Neural progenitor cell (in vitro differentiated cells): ENCODE data around the gene TMCC3. TPM values are rescaled to one million over a fixed set of nuclear protein-coding genes. Genes with fewer than 3 reads are reported as not detected.

ENCODE experiments used
- DNase-seq: peaks from one replicate; pipeline ENCODE4 v3.0.0-alpha.2; 2016; ENCODE audit warnings: low spot score
- H2AFZ ChIP-seq: fragments of 200-600 bp; sonication (generic); replicated peaks from 2 replicates; pipeline ENCODE4 v1.6.1; 2016; ENCODE audit warnings: antibody characterized with exemption
- H3F3A ChIP-seq: fragments of 200-600 bp; sonication (generic); 2 replicates; pipeline ENCODE4 v1.6.1; 2016; ENCODE audit warnings: antibody characterized with exemption, low read depth
- H3K27ac ChIP-seq: fragments of 200-600 bp; sonication (generic); 2 replicates; pipeline ENCODE4 v1.5.1; 2016; ENCODE audit warnings: mild to moderate bottlenecking
- H3K27me3 ChIP-seq: fragments of 200-600 bp; sonication (generic); 2 replicates; pipeline ENCODE4 v1.6.1; 2016; ENCODE audit warnings: mild to moderate bottlenecking, moderate library complexity
- H3K36me3 ChIP-seq: fragments of 200-600 bp; sonication (generic); 2 replicates; pipeline ENCODE4 v1.5.1; 2016
- H3K4me1 ChIP-seq: fragments of 200-600 bp; sonication (generic); 2 replicates; pipeline ENCODE4 v1.6.1; 2016; ENCODE audit warnings: mixed run types
- H3K4me2 ChIP-seq: fragments of 200-600 bp; sonication (generic); 2 replicates; pipeline ENCODE4 v1.6.1; 2016
- H3K4me3 ChIP-seq: fragments of 200-600 bp; sonication (generic); 2 replicates; pipeline ENCODE4 v1.5.1; 2016
- H3K79me2 ChIP-seq: fragments of 200-600 bp; sonication (generic); 2 replicates; pipeline ENCODE4 v1.6.1; 2016; ENCODE audit warnings: low read depth
- H3K9ac ChIP-seq: fragments of 200-600 bp; sonication (generic); 2 replicates; pipeline ENCODE4 v1.6.1; 2016
- H3K9me3 ChIP-seq: fragments of 200-600 bp; sonication (generic); 2 replicates; pipeline ENCODE4 v1.5.1; 2016; ENCODE audit warnings: low read depth
- H4K20me1 ChIP-seq: fragments of 200-600 bp; sonication (generic); 2 replicates; pipeline ENCODE4 v1.6.1; 2016; ENCODE audit warnings: low read depth
- H3K27ac Mint-ChIP-seq: 3 replicates; pipeline ENCODE4 v1.8.0; 2021; ENCODE audit warnings: mixed read lengths
- H3K27me3 Mint-ChIP-seq: 2 replicates; pipeline ENCODE4 v1.8.0; 2022; ENCODE audit warnings: low read depth, mild to moderate bottlenecking, inconsistent platforms, moderate library complexity, mixed read lengths; ENCODE audit not compliant: insufficient read depth
- H3K36me3 Mint-ChIP-seq: 3 replicates; pipeline ENCODE4 v1.8.0; 2021; ENCODE audit warnings: mixed read lengths
- H3K4me1 Mint-ChIP-seq: 3 replicates; pipeline ENCODE4 v1.8.0; 2021; ENCODE audit warnings: mixed read lengths
- H3K4me3 Mint-ChIP-seq: 3 replicates; pipeline ENCODE4 v1.8.0; 2021; ENCODE audit warnings: mild to moderate bottlenecking, moderate library complexity, mixed read lengths
- H3K9me3 Mint-ChIP-seq: 3 replicates; pipeline ENCODE4 v1.8.0; 2020; ENCODE audit warnings: mixed read lengths
- EZH2 ChIP-seq: fragments of 200-600 bp; sonication (generic); IDR thresholded peaks from 2 replicates; pipeline ENCODE4 v1.6.1; 2017; ENCODE audit warnings: antibody characterized with exemption, mild to moderate bottlenecking, moderate library complexity
- EZH2phosphoT487 ChIP-seq: fragments of 200-600 bp; sonication (generic); IDR thresholded peaks from 2 replicates; pipeline ENCODE4 v1.6.1; 2017; ENCODE audit warnings: antibody characterized with exemption
- total RNA-seq: library from RNA; depleted of rRNA; stranded (reverse); fragments of >200 nt; gene quantifications from 2 replicates; pipeline ENCODE4 v1.2.3, GENCODE V29; 2015; ENCODE audit warnings: low replicate concordance
- TF ChIP-seq, protein P1 (sequence below): fragments of 200-600 bp; sonication (generic); IDR thresholded peaks from 2 replicates; pipeline ENCODE4 v1.5.1; 2017; ENCODE audit warnings: antibody characterized with exemption, mild to moderate bottlenecking

Gene TMCC3
- total RNA-seq, 1 donor from 2014 or later = 9.5 TPM

DNA sequence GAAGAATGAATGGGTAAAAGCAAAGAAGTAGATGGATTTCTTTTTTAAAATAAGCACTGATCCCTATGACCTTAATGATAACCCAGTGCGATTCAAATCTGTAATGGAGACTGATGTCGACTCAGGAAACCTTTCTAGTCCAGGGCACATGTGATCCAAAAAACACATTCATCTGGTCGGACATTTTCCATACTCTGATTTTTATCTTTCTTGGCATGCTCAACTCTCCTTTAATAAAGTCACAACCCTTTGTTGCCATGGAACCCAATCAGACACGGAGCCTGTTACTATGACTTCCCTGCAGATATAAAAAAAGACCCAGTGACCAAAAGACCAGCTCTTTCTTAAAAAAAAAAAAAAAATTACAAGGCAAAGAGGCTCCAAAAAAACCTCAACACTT lies 27.9 kb downstream of the TMCC3 start:
- Histone ChIP-seq H3K27me3 (no peaks in the 10 kb centered on the region), H3K9ac (no peak overlapping the region), H3K79me2 (no peaks in the 10 kb centered on the region), H3F3A (no peaks in the 10 kb centered on the region), H3K27ac (no peak overlapping the region), H3K36me3 (no peaks in the 10 kb centered on the region), H3K4me3 (no peak overlapping the region), H3K9me3 (no peaks in the 10 kb centered on the region), H4K20me1 (no peaks in the 10 kb centered on the region), H2AFZ (no peak overlapping the region), H3K4me2 (no peak overlapping the region), H3K4me1 (peaks cover under 1% of the 10 kb centered on the region)
- no peaks in the 10 kb centered on the region for H3K36me3 Mint-ChIP-seq
- DNase-seq = no peak
- peaks cover 14% of the 10 kb centered on the region for H3K9me3 Mint-ChIP-seq
- peak overlapping the region; percentile 91 for H3K27ac Mint-ChIP-seq
- peaks cover 26% of the 10 kb centered on the region for H3K4me1 Mint-ChIP-seq
- H3K4me3 Mint-ChIP-seq = peak overlapping the region; percentile 64
- H3K27me3 Mint-ChIP-seq = peaks cover 2% of the 10 kb centered on the region
- TF ChIP-seq EZH2 = no peak
- no peak for TF ChIP-seq EZH2phosphoT487
- TF ChIP-seq, protein P1, sequence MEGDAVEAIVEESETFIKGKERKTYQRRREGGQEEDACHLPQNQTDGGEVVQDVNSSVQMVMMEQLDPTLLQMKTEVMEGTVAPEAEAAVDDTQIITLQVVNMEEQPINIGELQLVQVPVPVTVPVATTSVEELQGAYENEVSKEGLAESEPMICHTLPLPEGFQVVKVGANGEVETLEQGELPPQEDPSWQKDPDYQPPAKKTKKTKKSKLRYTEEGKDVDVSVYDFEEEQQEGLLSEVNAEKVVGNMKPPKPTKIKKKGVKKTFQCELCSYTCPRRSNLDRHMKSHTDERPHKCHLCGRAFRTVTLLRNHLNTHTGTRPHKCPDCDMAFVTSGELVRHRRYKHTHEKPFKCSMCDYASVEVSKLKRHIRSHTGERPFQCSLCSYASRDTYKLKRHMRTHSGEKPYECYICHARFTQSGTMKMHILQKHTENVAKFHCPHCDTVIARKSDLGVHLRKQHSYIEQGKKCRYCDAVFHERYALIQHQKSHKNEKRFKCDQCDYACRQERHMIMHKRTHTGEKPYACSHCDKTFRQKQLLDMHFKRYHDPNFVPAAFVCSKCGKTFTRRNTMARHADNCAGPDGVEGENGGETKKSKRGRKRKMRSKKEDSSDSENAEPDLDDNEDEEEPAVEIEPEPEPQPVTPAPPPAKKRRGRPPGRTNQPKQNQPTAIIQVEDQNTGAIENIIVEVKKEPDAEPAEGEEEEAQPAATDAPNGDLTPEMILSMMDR = no peak

DNA sequence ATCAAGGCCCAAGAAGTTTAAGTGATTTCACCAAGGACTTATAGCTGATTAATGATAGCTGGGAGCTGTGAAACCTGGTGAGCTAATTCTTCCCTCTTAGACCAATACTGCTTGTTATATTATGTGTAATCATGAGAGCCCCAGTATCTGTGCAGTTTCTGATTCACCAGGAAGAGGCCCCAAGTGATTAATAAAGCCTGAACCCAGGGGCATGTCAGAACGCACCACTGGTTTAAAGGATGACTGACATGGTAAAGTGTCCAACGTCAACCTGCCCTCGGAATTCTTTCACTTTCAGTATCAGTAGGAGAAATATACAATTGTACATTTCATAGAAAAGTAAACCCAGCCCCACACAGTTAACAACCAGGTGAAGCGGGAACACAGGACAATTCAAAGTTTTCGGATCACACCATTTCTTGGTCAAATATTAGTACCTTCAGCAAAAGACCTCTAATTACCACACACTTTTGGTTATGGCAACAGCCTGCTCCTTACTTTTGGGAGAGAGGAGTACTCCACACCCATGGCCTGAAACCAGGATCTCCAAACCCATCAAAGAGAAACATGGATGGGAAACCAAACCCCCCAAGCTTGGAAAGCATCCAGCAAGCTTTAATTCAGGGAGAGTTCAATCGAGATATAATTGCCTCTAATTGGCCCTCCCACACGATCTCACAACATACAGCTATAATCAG lies 28.5 kb downstream of the TMCC3 start:
- H3K9me3 ChIP-seq = no peaks in the 10 kb centered on the region
- peaks cover 10% of the 10 kb centered on the region for H3K9me3 Mint-ChIP-seq
- H3K27me3 Mint-ChIP-seq = peaks cover 2% of the 10 kb centered on the region
- H3K36me3 ChIP-seq = no peaks in the 10 kb centered on the region
- H3K4me3 Mint-ChIP-seq = no peak overlapping the region
- no peaks in the 10 kb centered on the region for H3K36me3 Mint-ChIP-seq
- no peak overlapping the region for H3K4me2 ChIP-seq
- H3K27me3 ChIP-seq = no peaks in the 10 kb centered on the region
- H3F3A ChIP-seq = no peaks in the 10 kb centered on the region
- peak overlapping the region; percentile 91 for H3K27ac Mint-ChIP-seq
- peaks cover 26% of the 10 kb centered on the region for H3K4me1 Mint-ChIP-seq
- peaks cover 6% of the 10 kb centered on the region for H3K4me1 ChIP-seq
- no peaks in the 10 kb centered on the region for H4K20me1 ChIP-seq
- H3K4me3 ChIP-seq = no peak overlapping the region
- H3K27ac ChIP-seq = no peak overlapping the region
- no peak for DNase-seq
- TF ChIP-seq EZH2 (no peak), EZH2phosphoT487 (no peak)
- TF ChIP-seq, protein P1 = no peak
- no peak overlapping the region for H2AFZ ChIP-seq
- no peak overlapping the region for H3K9ac ChIP-seq
- no peaks in the 10 kb centered on the region for H3K79me2 ChIP-seq

DNA sequence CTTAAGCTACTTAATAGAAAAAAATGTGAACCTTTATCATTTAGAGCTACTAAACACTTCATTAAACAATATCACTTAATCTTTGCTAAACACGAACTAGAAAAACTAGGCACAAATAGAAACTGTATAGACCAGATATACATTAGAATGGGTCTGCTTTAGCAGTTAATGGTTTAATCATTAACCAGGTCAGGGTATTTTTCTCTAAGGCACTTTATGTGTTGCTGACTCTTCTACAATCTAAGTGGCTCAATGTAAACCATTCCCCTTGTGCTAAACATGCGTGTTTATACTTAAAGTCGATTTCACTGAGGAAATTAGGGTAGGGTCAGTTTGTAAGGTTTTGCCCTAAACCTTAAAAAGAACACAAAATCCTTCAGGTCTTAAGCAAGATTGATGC lies 29.7 kb downstream of the TMCC3 start:
- Histone ChIP-seq H3K79me2 (no peaks in the 10 kb centered on the region), H3F3A (peaks cover 1% of the 10 kb centered on the region), H2AFZ (no peak overlapping the region), H3K9me3 (no peaks in the 10 kb centered on the region), H3K27ac (no peak overlapping the region), H3K9ac (no peak overlapping the region), H3K36me3 (no peaks in the 10 kb centered on the region), H3K4me3 (no peak overlapping the region), H4K20me1 (no peaks in the 10 kb centered on the region), H3K27me3 (no peaks in the 10 kb centered on the region), H3K4me1 (peaks cover 18% of the 10 kb centered on the region), H3K4me2 (no peak overlapping the region)
- DNase-seq = no peak
- H3K27me3 Mint-ChIP-seq = peaks cover 2% of the 10 kb centered on the region
- no peak overlapping the region for H3K27ac Mint-ChIP-seq
- no peaks in the 10 kb centered on the region for H3K36me3 Mint-ChIP-seq
- peaks cover 26% of the 10 kb centered on the region for H3K4me1 Mint-ChIP-seq
- H3K4me3 Mint-ChIP-seq = no peak overlapping the region
- H3K9me3 Mint-ChIP-seq = peaks cover 2% of the 10 kb centered on the region
- no peak for TF ChIP-seq EZH2
- TF ChIP-seq EZH2phosphoT487 = no peak

DNA sequence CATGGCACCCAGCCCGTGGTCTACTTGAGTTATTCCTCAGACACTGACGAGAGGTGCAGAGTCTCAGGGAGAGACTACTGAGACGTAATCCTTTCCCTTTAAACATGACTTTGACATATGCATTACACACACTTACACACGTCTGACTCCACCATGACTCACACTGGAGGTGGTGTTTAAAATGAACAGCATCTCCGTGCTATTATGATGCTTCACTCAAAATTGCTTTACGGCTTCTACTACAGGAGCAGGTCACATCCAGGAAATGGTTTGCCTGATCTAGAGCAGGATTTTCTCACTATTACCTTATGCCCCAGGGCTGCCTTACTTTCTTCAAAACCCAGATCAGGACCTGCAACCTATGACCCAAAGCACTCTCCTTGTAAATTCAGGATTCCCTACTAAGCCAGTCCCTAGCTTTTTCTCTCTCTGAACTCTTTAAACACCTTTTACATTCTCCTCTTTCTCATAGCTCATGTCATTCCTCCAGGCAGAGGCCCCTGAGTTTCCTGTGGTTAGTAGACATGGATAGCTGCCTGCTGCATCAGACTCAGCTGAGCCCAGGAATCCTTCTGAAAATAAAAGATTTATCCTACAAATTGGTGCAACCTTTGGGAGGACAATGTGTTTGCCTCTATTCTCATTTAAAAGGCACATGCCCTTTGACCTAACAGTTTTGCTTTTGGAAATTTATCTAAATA lies 31.2 kb downstream of the TMCC3 start:
- peaks cover 16% of the 10 kb centered on the region for H3F3A ChIP-seq
- H3K4me2 ChIP-seq = no peak overlapping the region
- peaks cover 31% of the 10 kb centered on the region for H3K4me1 ChIP-seq
- no peak overlapping the region for H3K27ac ChIP-seq
- H3K4me1 Mint-ChIP-seq = peaks cover 26% of the 10 kb centered on the region
- H3K27me3 ChIP-seq = no peaks in the 10 kb centered on the region
- no peaks in the 10 kb centered on the region for H3K79me2 ChIP-seq
- no peak overlapping the region for H3K4me3 Mint-ChIP-seq
- H3K36me3 ChIP-seq = no peaks in the 10 kb centered on the region
- H3K36me3 Mint-ChIP-seq = no peaks in the 10 kb centered on the region
- peaks cover 4% of the 10 kb centered on the region for H3K27me3 Mint-ChIP-seq
- H3K9ac ChIP-seq = no peak overlapping the region
- no peaks in the 10 kb centered on the region for H4K20me1 ChIP-seq
- H3K4me3 ChIP-seq = no peak overlapping the region
- H3K9me3 Mint-ChIP-seq = no peaks in the 10 kb centered on the region
- DNase-seq = no peak
- no peak overlapping the region for H3K27ac Mint-ChIP-seq
- TF ChIP-seq EZH2phosphoT487 (no peak), EZH2 (no peak)
- no peak overlapping the region for H2AFZ ChIP-seq
- no peaks in the 10 kb centered on the region for H3K9me3 ChIP-seq
